PC-3 (cell line): ENCODE data around the gene UBE2H.

Experiments
- EZH2 ChIP-seq: fragments of 300-600 bp; sonication (generic); IDR thresholded peaks from one replicate; pipeline ENCODE4 v1.6.1; 2017; ENCODE audit warnings: antibody characterized with exemption, mild to moderate bottlenecking, low read length; ENCODE audit not compliant: unreplicated experiment
- TF ChIP-seq, protein P1 (sequence below): fragments of 300-600 bp; sonication (generic); conservative IDR thresholded peaks from 2 replicates; pipeline ENCODE4 v1.5.1; 2017; ENCODE audit warnings: antibody characterized with exemption, low read depth, mild to moderate bottlenecking, low read length

DNA sequence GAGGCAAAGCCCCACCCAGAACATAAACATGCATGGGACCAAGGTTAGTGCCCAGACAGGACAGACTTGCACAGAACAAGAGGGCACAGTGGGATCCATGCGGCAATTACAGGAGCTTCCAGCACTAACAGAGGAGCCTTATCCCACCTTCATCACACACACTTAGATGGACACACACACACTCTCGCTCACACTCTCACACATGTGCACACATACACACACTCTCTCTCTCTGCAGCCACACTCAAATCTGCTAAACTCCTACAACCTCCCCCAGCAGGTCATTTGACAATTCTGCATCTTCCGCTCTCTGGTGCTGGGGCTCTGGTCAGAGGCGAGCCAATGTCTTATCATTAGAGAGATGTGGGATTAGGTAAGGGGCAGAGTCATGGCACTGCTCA is 120.5 kb downstream of the UBE2H start:
- TF ChIP-seq, protein P1, sequence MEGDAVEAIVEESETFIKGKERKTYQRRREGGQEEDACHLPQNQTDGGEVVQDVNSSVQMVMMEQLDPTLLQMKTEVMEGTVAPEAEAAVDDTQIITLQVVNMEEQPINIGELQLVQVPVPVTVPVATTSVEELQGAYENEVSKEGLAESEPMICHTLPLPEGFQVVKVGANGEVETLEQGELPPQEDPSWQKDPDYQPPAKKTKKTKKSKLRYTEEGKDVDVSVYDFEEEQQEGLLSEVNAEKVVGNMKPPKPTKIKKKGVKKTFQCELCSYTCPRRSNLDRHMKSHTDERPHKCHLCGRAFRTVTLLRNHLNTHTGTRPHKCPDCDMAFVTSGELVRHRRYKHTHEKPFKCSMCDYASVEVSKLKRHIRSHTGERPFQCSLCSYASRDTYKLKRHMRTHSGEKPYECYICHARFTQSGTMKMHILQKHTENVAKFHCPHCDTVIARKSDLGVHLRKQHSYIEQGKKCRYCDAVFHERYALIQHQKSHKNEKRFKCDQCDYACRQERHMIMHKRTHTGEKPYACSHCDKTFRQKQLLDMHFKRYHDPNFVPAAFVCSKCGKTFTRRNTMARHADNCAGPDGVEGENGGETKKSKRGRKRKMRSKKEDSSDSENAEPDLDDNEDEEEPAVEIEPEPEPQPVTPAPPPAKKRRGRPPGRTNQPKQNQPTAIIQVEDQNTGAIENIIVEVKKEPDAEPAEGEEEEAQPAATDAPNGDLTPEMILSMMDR = no peak
- TF ChIP-seq EZH2 = no peak
